Activated naive CD8-positive, alpha-beta T cell treated with anti-CD3 and anti-CD28 coated beads, Interleukin-2, amount 50 U/mL, for 16 hours (primary cell): Measurements from ENCODE around the gene RUNDC1.

Experiments used
- DNase-seq: peaks from one replicate; pipeline ENCODE4 v3.0.0-alpha.2; 2020; ENCODE audit warnings: low read depth, low spot score

Gene RUNDC1

GRCh38 chr17:43042025-43042628, 61.8 kb downstream of the RUNDC1 start:
- DNase-seq = no peak
